Osteocyte (in vitro differentiated cells): ENCODE data around the gene ME3. TPM values are rescaled to one million over a fixed set of nuclear protein-coding genes. Genes with fewer than 3 reads are reported as not detected.

Source experiments
- DNase-seq: peaks from one replicate; pipeline ENCODE4 v3.0.0; 2021; ENCODE audit warnings: mixed read lengths; ENCODE audit not compliant: unreplicated experiment; ENCODE audit errors: extremely low spot score
- H3K27ac Mint-ChIP-seq: one replicate; pipeline ENCODE4 v1.8.0; 2021; ENCODE audit warnings: mild to moderate bottlenecking, mixed read lengths; ENCODE audit not compliant: unreplicated experiment
- H3K27me3 Mint-ChIP-seq: one replicate; pipeline ENCODE4 v1.8.0; 2021; ENCODE audit warnings: mixed read lengths; ENCODE audit not compliant: unreplicated experiment
- H3K36me3 Mint-ChIP-seq: one replicate; pipeline ENCODE4 v1.8.0; 2021; ENCODE audit warnings: mixed read lengths; ENCODE audit not compliant: unreplicated experiment
- H3K4me1 Mint-ChIP-seq: one replicate; pipeline ENCODE4 v1.8.0; 2021; ENCODE audit warnings: mixed read lengths; ENCODE audit not compliant: unreplicated experiment
- H3K4me3 Mint-ChIP-seq: one replicate; pipeline ENCODE4 v1.8.0; 2021; ENCODE audit warnings: mild to moderate bottlenecking, moderate library complexity, mixed read lengths; ENCODE audit not compliant: unreplicated experiment
- H3K9me3 Mint-ChIP-seq: one replicate; pipeline ENCODE4 v1.8.0; 2021; ENCODE audit warnings: mixed read lengths; ENCODE audit not compliant: unreplicated experiment
- total RNA-seq: library from RNA; stranded (reverse); gene quantifications from 2 replicates; pipeline ENCODE4 v1.2.1, GENCODE V29; 2021
- TF ChIP-seq, protein P1 (sequence below): fragments of 200-600 bp; sonication (generic); IDR thresholded peaks from 2 replicates; pipeline ENCODE4 v1.5.0; 2021; ENCODE audit warnings: antibody characterized with exemption, mild to moderate bottlenecking, moderate library complexity

ME3 gene
- total RNA-seq, 1 donor from 2014 or later: 19.5 TPM

DNA sequence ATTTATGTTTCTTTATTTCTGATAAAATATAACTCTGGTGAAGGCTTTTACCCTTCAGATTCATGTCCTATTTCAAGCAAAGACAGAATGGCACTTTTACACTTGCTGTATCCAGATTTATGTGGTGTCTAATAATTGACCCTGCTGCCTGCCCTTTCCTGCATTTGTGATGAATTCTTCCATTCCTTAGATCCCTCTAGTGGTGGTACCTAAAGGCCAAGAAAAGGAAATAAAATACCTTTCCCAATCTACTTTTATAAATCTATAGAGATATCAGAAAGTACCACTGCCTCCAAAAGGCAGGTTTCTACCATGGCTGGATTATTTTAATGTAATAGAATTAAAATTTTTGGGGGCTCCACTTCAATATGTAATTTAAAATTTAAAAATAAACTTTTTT, 263.6 kb downstream of the ME3 start:
- Mint-ChIP-seq H3K27ac (no peak overlapping the region), H3K9me3 (no peaks in the 10 kb centered on the region), H3K4me1 (no peaks in the 10 kb centered on the region), H3K27me3 (no peaks in the 10 kb centered on the region), H3K36me3 (peaks cover 2% of the 10 kb centered on the region), H3K4me3 (no peak overlapping the region)
- DNase-seq: no peak
- TF ChIP-seq, protein P1, sequence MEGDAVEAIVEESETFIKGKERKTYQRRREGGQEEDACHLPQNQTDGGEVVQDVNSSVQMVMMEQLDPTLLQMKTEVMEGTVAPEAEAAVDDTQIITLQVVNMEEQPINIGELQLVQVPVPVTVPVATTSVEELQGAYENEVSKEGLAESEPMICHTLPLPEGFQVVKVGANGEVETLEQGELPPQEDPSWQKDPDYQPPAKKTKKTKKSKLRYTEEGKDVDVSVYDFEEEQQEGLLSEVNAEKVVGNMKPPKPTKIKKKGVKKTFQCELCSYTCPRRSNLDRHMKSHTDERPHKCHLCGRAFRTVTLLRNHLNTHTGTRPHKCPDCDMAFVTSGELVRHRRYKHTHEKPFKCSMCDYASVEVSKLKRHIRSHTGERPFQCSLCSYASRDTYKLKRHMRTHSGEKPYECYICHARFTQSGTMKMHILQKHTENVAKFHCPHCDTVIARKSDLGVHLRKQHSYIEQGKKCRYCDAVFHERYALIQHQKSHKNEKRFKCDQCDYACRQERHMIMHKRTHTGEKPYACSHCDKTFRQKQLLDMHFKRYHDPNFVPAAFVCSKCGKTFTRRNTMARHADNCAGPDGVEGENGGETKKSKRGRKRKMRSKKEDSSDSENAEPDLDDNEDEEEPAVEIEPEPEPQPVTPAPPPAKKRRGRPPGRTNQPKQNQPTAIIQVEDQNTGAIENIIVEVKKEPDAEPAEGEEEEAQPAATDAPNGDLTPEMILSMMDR: peak; percentile 32

DNA sequence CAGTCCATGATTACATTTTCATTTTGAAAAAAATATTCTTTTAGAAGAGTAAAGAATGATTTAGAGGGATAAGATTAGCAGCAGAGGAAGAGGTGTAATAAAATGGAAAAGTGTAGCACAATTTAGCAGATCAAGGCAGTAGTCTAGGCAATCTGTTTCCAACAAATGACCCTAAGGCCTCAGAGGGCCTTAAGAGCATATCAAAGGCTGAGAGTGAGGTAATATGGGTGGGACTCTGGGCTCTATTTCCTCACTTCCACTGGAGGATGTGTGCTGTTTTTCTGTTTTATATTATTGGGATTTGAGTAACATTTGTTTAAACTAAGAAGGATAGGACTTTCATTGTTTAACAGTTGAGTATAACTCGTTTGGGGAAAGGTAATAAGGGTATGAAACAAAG, 269.0 kb downstream of the ME3 start:
- Mint-ChIP-seq H3K4me3 (no peak overlapping the region), H3K27me3 (no peaks in the 10 kb centered on the region), H3K4me1 (no peaks in the 10 kb centered on the region), H3K36me3 (no peaks in the 10 kb centered on the region), H3K9me3 (no peaks in the 10 kb centered on the region), H3K27ac (no peak overlapping the region)
- DNase-seq: no peak
- TF ChIP-seq, protein P1: no peak

DNA sequence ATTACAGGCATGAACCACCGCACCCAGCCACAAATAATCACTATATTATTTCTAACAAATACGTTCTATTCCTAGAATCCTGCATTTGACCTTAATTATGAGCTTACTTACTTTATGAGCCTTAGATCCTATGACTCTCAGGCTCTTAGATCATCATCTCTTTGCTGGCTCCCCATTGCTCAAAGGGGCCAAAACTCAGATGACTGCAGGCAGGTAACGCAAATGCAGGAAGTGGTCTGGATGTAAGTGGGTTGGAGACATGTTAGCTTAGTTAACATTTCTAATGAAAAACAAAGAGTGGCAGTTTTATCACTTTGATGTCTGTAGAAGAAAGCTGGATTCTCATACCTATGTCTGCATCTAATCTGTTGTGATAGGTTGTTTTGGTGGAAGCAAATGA, 274.3 kb downstream of the ME3 start:
- H3K27ac Mint-ChIP-seq: no peak overlapping the region
- H3K4me3 Mint-ChIP-seq: no peak overlapping the region
- no peaks in the 10 kb centered on the region for H3K9me3 Mint-ChIP-seq
- TF ChIP-seq, protein P1: no peak
- DNase-seq: no peak
- H3K36me3 Mint-ChIP-seq: no peaks in the 10 kb centered on the region
- H3K27me3 Mint-ChIP-seq: no peaks in the 10 kb centered on the region
- peaks cover 20% of the 10 kb centered on the region for H3K4me1 Mint-ChIP-seq

DNA sequence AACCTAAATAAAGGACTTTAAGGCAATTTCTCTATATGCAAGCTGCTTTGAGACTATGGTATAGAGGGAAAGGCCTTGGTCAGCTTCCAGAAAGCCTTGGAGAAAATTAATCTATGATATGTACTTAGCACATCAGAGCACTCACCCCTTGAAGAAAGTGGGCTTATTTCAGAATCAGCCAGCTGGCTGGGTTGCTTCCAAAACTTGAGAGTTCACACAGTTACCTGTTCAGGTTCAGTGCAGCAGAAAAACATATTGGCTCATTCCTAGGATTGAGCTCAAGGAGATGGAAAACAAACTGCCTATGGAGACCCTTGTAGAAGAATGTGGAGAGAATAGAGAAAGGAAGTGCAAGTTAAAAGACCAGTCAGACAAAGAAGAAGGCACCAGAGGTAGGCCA, 275.1 kb downstream of the ME3 start:
- Mint-ChIP-seq H3K27me3 (no peaks in the 10 kb centered on the region), H3K9me3 (no peaks in the 10 kb centered on the region), H3K27ac (no peak overlapping the region), H3K4me1 (peaks cover 20% of the 10 kb centered on the region), H3K4me3 (no peak overlapping the region), H3K36me3 (no peaks in the 10 kb centered on the region)
- no peak for DNase-seq
- TF ChIP-seq, protein P1: no peak

DNA sequence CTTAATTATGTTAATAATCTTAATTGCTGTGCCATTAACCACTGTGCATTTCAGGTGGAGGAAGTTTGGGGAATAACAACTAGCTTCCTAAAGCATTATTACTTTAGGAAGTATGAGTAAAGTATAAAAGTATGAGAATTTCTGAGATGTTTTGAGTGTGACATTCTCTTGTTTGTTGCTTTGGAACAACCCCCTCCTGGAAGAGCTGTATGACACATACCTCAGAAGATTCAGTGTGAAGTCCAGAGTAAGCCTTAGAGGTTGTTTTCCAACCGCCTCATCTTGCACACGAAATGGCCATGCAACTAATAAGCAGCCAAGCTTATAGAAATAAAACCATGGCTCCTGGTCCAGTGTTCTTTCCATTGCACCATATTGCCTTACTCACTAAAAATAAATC, 276.0 kb downstream of the ME3 start:
- H3K27ac Mint-ChIP-seq: no peak overlapping the region
- H3K36me3 Mint-ChIP-seq: no peaks in the 10 kb centered on the region
- TF ChIP-seq, protein P1: no peak
- no peaks in the 10 kb centered on the region for H3K9me3 Mint-ChIP-seq
- DNase-seq: no peak
- no peaks in the 10 kb centered on the region for H3K27me3 Mint-ChIP-seq
- peaks cover 20% of the 10 kb centered on the region for H3K4me1 Mint-ChIP-seq
- no peak overlapping the region for H3K4me3 Mint-ChIP-seq
